Activated naive CD4-positive, alpha-beta T cell treated with anti-CD3 and anti-CD28 coated beads, Interleukin-2, amount 50 U/mL, for 72 hours (primary cell): ENCODE data around the gene TAF6. TPM values are rescaled to one million over a fixed set of nuclear protein-coding genes. Genes with fewer than 3 reads are reported as not detected.
A peak's percentile ranks its signal among the peaks of the same experiment; 100 is the strongest.

Source experiments
- ATAC-seq, 2 donors: fragments of 150-1000 bp; cut with Tn5 transposase; 2 replicates each; pipeline ENCODE4 v1.10.0; 2021; ENCODE audit warnings: mild to moderate bottlenecking in 2 of 2, moderate library complexity in 2 of 2
- DNase-seq, 2 donors: peaks; one replicate each; pipeline ENCODE4 v3.0.0; 2021 to 2022; ENCODE audit warnings: low spot score in 2 of 2
- H3K27ac Mint-ChIP-seq, 2 donors: one replicate each; pipeline ENCODE4 v1.8.0; 2022; ENCODE audit warnings: mild to moderate bottlenecking in 2 of 2, mixed read lengths in 2 of 2
- H3K36me3 Mint-ChIP-seq, 2 donors: one replicate each; pipeline ENCODE4 v1.8.0; 2022; ENCODE audit warnings: mixed read lengths in 2 of 2
- H3K9me3 Mint-ChIP-seq, 2 donors: one replicate each; pipeline ENCODE4 v1.8.0; 2022; ENCODE audit warnings: mixed read lengths in 2 of 2
- total RNA-seq, 2 donors: library from RNA; stranded (reverse); gene quantifications; one replicate each; pipeline ENCODE4 v1.2.3, GENCODE V29; 2022

Gene TAF6
- total RNA-seq: 10 to 100 TPM; 52.7 to 57.6 TPM

GRCh38 chr7:100119072-100119969 is at the start of gene TAF6, which contains the start of gene CNPY4:
Gene TAF6, minus strand, starts transcription at chr7:100119358. Its CDS starts 5,149 bp downstream, at chr7:100114209.
Gene CNPY4, plus strand, starts transcription at chr7:100119634. Its CDS starts 111 bp downstream, at chr7:100119745.
- ATAC-seq (peak; percentile 81), DNase-seq (peak; percentile 91 to 93)
- H3K36me3 Mint-ChIP-seq: peaks cover 7 to 16% of the 10 kb centered on the region in 2 donors
- H3K27ac Mint-ChIP-seq: peak within 1 kb of the TSS; percentile 94 to 99
- H3K9me3 Mint-ChIP-seq: no peaks in the 10 kb centered on the region

GRCh38 chr7:100167912-100168323 is 48.8 kb upstream of the TAF6 start:
- Mint-ChIP-seq H3K9me3 (no peaks in the 10 kb centered on the region), H3K27ac (peak overlapping the region in 1 of 2 donors; percentile 80), H3K36me3 (no peaks in the 10 kb centered on the region)
- DNase-seq (peak in 1 of 2 donors; percentile 29), ATAC-seq (peak; percentile 17 to 23)

- peak overlapping the region; percentile 80 to 87 for H3K27ac Mint-ChIP-seq
- H3K36me3 Mint-ChIP-seq: no peaks in the 10 kb centered on the region
- DNase-seq (peak in 1 of 2 donors; percentile 23), ATAC-seq (no peak)
- H3K9me3 Mint-ChIP-seq: no peaks in the 10 kb centered on the region
Measured at GRCh38 chr7:100166970-100167911, 48.1 kb upstream of the TAF6 start.

- Mint-ChIP-seq H3K27ac (peak overlapping the region; percentile 80 to 87), H3K36me3 (no peaks in the 10 kb centered on the region), H3K9me3 (no peaks in the 10 kb centered on the region)
- DNase-seq: peak in 1 of 2 donors; percentile 42
- ATAC-seq: peak; percentile 38 to 48
Measured at GRCh38 chr7:100166317-100166940, 47.3 kb upstream of the TAF6 start.

- Mint-ChIP-seq H3K36me3 (no peaks in the 10 kb centered on the region), H3K27ac (peak overlapping the region in 1 of 2 donors; percentile 66), H3K9me3 (no peaks in the 10 kb centered on the region)
- DNase-seq: no peak
- ATAC-seq: no peak
Measured at GRCh38 chr7:100163871-100164270, 44.7 kb upstream of the TAF6 start.

- no peak for ATAC-seq
- Mint-ChIP-seq H3K9me3 (no peaks in the 10 kb centered on the region), H3K36me3 (no peaks in the 10 kb centered on the region), H3K27ac (peak overlapping the region; percentile 66 to 68)
- DNase-seq: no peak
Measured at GRCh38 chr7:100163006-100163531, 43.9 kb upstream of the TAF6 start.

GRCh38 chr7:100160067-100160466 is 40.9 kb upstream of the TAF6 start:
- H3K36me3 Mint-ChIP-seq: no peaks in the 10 kb centered on the region
- DNase-seq (no peak), ATAC-seq (no peak)
- H3K9me3 Mint-ChIP-seq: no peaks in the 10 kb centered on the region
- peak overlapping the region in 1 of 2 donors; percentile 88 for H3K27ac Mint-ChIP-seq

GRCh38 chr7:100159099-100159623 is 40.0 kb upstream of the TAF6 start:
- no peak for ATAC-seq
- Mint-ChIP-seq H3K9me3 (no peaks in the 10 kb centered on the region), H3K27ac (peak overlapping the region; percentile 88), H3K36me3 (no peaks in the 10 kb centered on the region)
- no peak for DNase-seq

GRCh38 chr7:100158229-100159098 is 39.3 kb upstream of the TAF6 start, which contains the start of gene TRAPPC14:
Gene TRAPPC14, minus strand, starts transcription at chr7:100158723. Its CDS starts 224 bp downstream, at chr7:100158499.
- Mint-ChIP-seq H3K36me3 (no peaks in the 10 kb centered on the region), H3K27ac (peak within 1 kb of the TSS; percentile 88 to 90), H3K9me3 (no peaks in the 10 kb centered on the region)
- ATAC-seq (peak; percentile 90 to 92), DNase-seq (peak; percentile 89 to 91)

GRCh38 chr7:100157334-100158228 is 38.4 kb upstream of the TAF6 start:
- H3K27ac Mint-ChIP-seq: peak overlapping the region; percentile 85 to 90
- ATAC-seq: no peak
- DNase-seq: no peak
- peaks cover 0 to 3% of the 10 kb centered on the region in 2 donors for H3K36me3 Mint-ChIP-seq
- H3K9me3 Mint-ChIP-seq: no peaks in the 10 kb centered on the region

GRCh38 chr7:100157069-100157333 is 37.8 kb upstream of the TAF6 start:
- peaks cover 0 to 7% of the 10 kb centered on the region in 2 donors for H3K36me3 Mint-ChIP-seq
- no peak for DNase-seq
- H3K9me3 Mint-ChIP-seq: no peaks in the 10 kb centered on the region
- ATAC-seq: no peak
- peak overlapping the region; percentile 85 to 90 for H3K27ac Mint-ChIP-seq

- ATAC-seq (peak; percentile 9 to 18), DNase-seq (no peak)
- H3K36me3 Mint-ChIP-seq: peaks cover 0 to 7% of the 10 kb centered on the region in 2 donors
- peak overlapping the region; percentile 85 to 90 for H3K27ac Mint-ChIP-seq
- no peaks in the 10 kb centered on the region for H3K9me3 Mint-ChIP-seq
Measured at GRCh38 chr7:100156331-100157068, 37.3 kb upstream of the TAF6 start.

GRCh38 chr7:100155553-100156317 is 36.6 kb upstream of the TAF6 start:
- Mint-ChIP-seq H3K27ac (peak overlapping the region; percentile 60 to 90), H3K36me3 (peaks cover 0 to 7% of the 10 kb centered on the region in 2 donors), H3K9me3 (no peaks in the 10 kb centered on the region)
- DNase-seq (no peak), ATAC-seq (no peak)
